ENCODE measurements around the gene DOCK3. TPM values are rescaled to one million over a fixed set of nuclear protein-coding genes. Genes with fewer than 3 reads are reported as not detected.
"Not testable (repeated sequence)": the region's sequence is repeated elsewhere in the genome, so short reads cannot be mapped to it uniquely, and the experiment has no call there.

The DOCK3 gene
- total and polyA plus RNA-seq, 3 donors from 2014 or later: 8.4 to 11.7 (median 11.2) TPM

DNA sequence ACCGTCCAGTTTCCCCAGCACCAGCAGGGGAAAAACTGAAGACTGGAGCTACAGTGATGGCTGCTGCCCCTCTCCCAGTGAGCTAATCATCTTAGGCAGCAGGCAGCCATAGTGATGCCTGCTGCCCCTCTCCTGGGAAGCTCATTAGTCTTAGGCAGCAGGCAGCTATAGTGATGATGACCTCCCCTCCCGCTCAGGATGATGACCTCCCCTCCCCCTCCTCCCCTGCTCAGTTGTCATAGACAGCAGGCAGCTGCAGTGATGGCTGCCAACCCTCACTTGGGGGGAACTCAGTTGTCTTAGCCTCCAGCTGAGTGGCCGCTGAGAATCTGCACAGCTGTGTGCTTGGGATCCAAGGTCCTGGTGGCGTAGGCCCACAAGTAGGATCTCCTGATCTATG lies 629.5 kb downstream of the DOCK3 start:
- Histone ChIP-seq H3K36me3 (ENCODE audit: low read depth, missing control alignments) (no peaks in the 10 kb centered on the region), H3K4me3 (no peak overlapping the region), H3K27ac (no peak overlapping the region), H3K27me3 (no peaks in the 10 kb centered on the region), H3K4me1 (no peaks in the 10 kb centered on the region), H3K9me3 (no peaks in the 10 kb centered on the region)
- WGBS, 2 donors: 69 to 83% methylated on average over 1 to 4 of the region's 4 CpGs
- TF ChIP-seq, protein P1, sequence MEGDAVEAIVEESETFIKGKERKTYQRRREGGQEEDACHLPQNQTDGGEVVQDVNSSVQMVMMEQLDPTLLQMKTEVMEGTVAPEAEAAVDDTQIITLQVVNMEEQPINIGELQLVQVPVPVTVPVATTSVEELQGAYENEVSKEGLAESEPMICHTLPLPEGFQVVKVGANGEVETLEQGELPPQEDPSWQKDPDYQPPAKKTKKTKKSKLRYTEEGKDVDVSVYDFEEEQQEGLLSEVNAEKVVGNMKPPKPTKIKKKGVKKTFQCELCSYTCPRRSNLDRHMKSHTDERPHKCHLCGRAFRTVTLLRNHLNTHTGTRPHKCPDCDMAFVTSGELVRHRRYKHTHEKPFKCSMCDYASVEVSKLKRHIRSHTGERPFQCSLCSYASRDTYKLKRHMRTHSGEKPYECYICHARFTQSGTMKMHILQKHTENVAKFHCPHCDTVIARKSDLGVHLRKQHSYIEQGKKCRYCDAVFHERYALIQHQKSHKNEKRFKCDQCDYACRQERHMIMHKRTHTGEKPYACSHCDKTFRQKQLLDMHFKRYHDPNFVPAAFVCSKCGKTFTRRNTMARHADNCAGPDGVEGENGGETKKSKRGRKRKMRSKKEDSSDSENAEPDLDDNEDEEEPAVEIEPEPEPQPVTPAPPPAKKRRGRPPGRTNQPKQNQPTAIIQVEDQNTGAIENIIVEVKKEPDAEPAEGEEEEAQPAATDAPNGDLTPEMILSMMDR (IDR thresholded peaks at IDR 0.05): no peak
- no peak for TF ChIP-seq POLR2A (IDR thresholded peaks at IDR 0.05)
- intact Hi-C loops (cut with DNase I; ENCODE audit: low total_unique reads): no loop called here
- DNase-seq: no peak

GRCh38 chr3:51306093-51306492 lies 631.4 kb downstream of the DOCK3 start:
- WGBS, 2 donors: 82 to 100% methylated on average over 1 of the region's 1 CpG
- Histone ChIP-seq H3K4me1 (no peaks in the 10 kb centered on the region), H3K36me3 (ENCODE audit: low read depth, missing control alignments) (no peaks in the 10 kb centered on the region), H3K27me3 (no peaks in the 10 kb centered on the region), H3K9me3 (no peaks in the 10 kb centered on the region), H3K27ac (no peak overlapping the region), H3K4me3 (no peak overlapping the region)
- no peak for DNase-seq
- intact Hi-C loops (cut with DNase I; ENCODE audit: low total_unique reads): no loop called here
- TF ChIP-seq, protein P1 (IDR thresholded peaks at IDR 0.05): no peak
- TF ChIP-seq POLR2A (IDR thresholded peaks at IDR 0.05): no peak

DNA sequence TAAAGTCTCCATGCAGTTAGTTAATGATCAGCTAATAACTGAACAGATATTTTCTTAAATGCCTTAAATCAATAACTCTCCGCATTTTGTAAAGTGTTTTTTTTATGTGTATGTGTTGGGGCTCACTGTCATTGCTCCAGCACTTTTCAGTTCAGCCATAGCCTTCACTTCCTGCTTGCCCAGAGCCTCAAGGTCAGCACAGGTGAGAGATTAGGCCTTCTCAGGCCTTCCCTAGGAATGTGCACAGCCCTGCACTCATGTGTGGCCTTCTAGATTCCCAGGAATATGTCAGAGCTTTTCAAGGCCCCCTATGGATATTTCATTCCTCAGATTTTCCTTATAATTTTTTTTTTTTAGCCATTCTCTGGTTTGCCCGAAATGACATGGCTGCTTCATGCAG lies 632.7 kb downstream of the DOCK3 start:
- intact Hi-C loops (cut with DNase I; ENCODE audit: low total_unique reads): no loop called here
- TF ChIP-seq, protein P1 (IDR thresholded peaks at IDR 0.05): no peak
- TF ChIP-seq POLR2A (IDR thresholded peaks at IDR 0.05): no peak
- Histone ChIP-seq H3K4me3 (no peak overlapping the region), H3K4me1 (no peaks in the 10 kb centered on the region), H3K36me3 (ENCODE audit: low read depth, missing control alignments) (no peaks in the 10 kb centered on the region), H3K27ac (no peak overlapping the region), H3K27me3 (no peaks in the 10 kb centered on the region), H3K9me3 (no peaks in the 10 kb centered on the region)
- WGBS, 2 donors: 81 to 85% methylated on average over 2 of the region's 2 CpGs
- no peak for DNase-seq

GRCh38 chr3:51307945-51308607 lies 633.3 kb downstream of the DOCK3 start:
- H3K27ac ChIP-seq; DNase-seq; H3K4me1 ChIP-seq; intact Hi-C loops (cut with DNase I; ENCODE audit: low total_unique reads); H3K4me3 ChIP-seq; H3K36me3 ChIP-seq (ENCODE audit: low read depth, missing control alignments); H3K27me3 ChIP-seq; H3K9me3 ChIP-seq: not testable (repeated sequence)
- WGBS, 2 donors: 33 to 82% methylated on average over 1 to 3 of the region's 5 CpGs

DNA sequence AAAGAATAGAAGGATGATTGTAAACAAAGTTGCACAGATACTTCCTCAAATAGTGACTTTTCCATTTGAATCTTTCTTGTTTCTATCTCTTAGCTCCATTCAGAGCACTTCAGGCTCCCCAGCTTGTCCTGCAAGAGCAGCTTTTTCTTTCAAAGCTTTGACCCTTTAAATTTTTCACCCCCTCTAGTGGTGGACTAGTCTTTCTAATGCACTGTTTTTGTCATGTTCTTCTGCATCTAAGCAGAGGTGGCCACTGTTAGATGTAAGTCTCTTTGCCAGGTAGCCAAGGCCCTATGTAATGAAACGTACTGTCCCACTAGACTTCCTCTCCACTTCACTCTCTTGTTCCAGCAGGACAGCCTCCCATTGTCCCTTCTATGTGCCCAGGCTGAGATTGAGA lies 636.3 kb downstream of the DOCK3 start:
- no peak for TF ChIP-seq POLR2A (IDR thresholded peaks at IDR 0.05)
- TF ChIP-seq, protein P1 (IDR thresholded peaks at IDR 0.05): peak in 2 of 3 experiments; percentile 30 to 41
- Histone ChIP-seq H3K36me3 (ENCODE audit: low read depth, missing control alignments) (no peaks in the 10 kb centered on the region), H3K9me3 (no peaks in the 10 kb centered on the region), H3K4me3 (no peak overlapping the region), H3K27me3 (no peaks in the 10 kb centered on the region), H3K4me1 (no peaks in the 10 kb centered on the region), H3K27ac (no peak overlapping the region)
- intact Hi-C loops (cut with DNase I; ENCODE audit: low total_unique reads): no loop called here
- WGBS, 2 donors: 45 to 65% methylated on average over 1 of the region's 1 CpG
- DNase-seq: no peak
